ENCODE data around the gene CDKN2D.
"Not testable (repeated sequence)": the region's sequence is repeated elsewhere in the genome, so short reads cannot be mapped to it uniquely, and the experiment has no call there.

CDKN2D gene

DNA sequence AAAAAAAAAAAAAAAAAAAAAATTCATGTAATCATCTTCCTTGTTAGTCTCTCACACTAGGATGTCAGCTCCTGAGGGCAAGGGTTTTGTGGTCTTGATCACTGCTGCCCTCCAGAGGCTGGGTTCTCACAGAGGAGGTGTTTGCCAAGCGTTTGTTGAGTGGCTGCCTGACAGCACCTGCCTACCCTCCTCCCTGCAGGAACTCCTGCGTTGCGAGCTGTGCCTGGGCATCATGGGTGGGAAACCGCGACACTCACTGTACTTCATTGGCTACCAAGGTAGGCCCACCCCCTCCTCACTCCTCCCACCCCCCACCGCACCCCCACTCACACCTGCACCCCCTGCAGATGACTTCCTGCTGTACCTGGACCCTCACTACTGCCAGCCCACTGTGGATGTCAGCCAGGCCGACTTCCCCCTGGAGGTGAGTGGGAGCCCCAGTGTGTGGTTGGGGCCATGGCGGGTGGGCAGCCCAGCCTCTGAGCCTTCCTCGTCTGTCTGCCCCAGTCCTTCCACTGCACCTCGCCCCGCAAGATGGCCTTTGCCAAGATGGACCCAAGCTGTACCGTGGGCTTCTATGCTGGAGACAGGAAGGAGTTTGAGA is 17.0 kb downstream of the CDKN2D start:
- no peak for DNase-seq

- not testable (repeated sequence) for DNase-seq
These were observed 17.8 kb downstream of the CDKN2D start for GRCh38 chr19:10551006-10551405.

DNA sequence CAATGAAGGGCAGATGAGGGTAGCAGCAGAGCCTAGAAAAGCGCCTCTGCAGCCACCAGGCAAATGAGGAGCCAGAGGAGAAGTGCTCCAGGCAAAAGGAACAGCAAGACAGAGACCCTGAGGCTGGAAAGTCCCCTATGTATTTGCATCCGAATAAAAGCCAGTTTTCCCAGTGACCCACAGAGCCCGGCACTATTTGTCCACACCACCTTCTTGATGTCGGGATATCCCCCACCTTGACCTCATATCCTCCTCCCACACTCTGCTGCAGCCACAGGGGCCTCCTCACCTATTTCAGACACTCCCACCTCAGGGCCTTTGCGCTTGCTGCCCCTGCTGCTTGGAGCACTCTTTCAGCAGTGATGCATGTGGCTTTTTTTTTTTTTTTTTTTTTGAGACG is 18.4 kb downstream of the CDKN2D start:
- no peak for DNase-seq

- no peak for DNase-seq
These were observed 19.0 kb downstream of the CDKN2D start for GRCh38 chr19:10549733-10550132.

DNA sequence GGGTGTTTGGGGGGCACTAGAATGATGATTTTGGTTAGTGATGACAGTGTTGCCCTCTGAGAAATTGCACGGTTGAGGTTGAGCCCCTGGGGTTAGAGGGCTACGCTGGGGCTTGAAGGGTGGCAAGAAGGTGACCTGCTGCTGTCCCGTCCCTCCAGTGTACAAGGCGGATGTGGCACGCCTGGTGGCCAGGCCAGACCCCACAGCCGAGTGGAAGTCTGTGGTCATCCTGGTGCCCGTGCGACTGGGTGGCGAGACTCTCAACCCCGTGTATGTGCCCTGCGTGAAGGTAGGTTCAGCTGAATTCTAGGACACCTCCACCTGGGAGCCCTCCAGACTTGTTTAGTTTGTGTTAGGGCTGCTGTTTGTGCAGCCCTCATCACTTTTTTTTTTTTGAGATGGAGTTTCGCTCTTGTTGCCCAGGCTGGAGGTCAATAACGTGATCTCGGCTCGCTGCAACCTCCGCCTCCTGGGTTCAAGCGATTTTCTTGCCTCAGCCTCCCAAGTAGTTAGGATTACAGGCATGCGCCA is 20.0 kb downstream of the CDKN2D start:
- DNase-seq = no peak

- DNase-seq = no peak
These were observed 22.0 kb downstream of the CDKN2D start for GRCh38 chr19:10546817-10547216.

DNA sequence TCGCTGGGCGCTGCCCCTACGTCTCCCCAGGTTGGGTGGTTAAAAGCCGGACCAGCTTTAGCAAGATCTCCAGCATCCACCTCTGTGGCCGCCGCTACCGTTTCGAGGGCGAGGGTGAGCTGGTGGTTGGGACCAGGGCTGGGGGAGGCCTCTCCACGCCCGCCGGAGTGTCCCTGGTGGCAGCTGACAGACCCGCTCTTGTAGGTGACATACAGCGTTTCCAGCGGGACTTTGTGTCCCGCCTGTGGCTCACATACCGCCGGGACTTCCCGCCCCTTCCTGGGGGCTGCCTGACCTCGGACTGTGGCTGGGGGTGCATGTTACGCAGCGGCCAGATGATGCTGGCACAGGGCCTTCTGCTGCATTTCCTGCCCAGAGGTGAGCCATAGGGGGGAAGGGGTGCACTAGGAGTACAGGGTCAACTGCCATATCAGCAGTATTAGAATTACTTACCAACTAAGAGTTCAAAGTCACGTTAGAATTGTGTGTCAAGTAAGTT is 24.0 kb downstream of the CDKN2D start:
- no peak for DNase-seq

- no peak for DNase-seq
These were observed 24.5 kb downstream of the CDKN2D start for GRCh38 chr19:10544242-10544752.

GRCh38 chr19:10543420-10544241 is 25.1 kb downstream of the CDKN2D start, which contains the start of gene ATG4D:
TSS of gene ATG4D (plus strand) at chr19:10543904. CDS start at chr19:10544091, 187 bp downstream.
- DNase-seq = peak; percentile 98

- DNase-seq = no peak
These were observed 25.7 kb downstream of the CDKN2D start for GRCh38 chr19:10543059-10543419.

DNA sequence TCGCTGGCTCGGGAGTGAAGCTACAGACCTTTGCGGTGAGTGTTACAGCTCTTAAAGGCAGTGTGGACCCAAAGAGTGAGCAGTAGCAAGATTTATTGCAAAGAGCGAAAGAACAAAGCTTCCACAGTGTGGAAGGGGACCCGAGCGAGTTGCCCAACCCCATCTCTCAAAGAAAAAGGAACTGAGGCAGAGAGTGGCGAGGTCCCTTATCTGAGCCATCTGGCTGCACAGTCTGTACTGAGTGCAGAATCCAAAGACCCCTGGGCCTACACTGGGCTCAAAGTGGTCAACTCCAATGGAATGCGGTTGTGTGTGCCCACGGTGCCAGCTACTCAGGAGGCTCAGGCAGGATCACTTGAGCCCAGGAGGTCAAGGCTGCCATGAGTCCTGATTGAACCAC is 29.8 kb downstream of the CDKN2D start:
- not testable (repeated sequence) for DNase-seq

GRCh38 chr19:10538204-10538983 is 30.4 kb downstream of the CDKN2D start:
- no peak for DNase-seq

GRCh38 chr19:10537668-10538067 is 31.1 kb downstream of the CDKN2D start:
- DNase-seq = no peak

- no peak for DNase-seq
These were observed 33.2 kb downstream of the CDKN2D start for GRCh38 chr19:10535613-10536012.

- no peak for DNase-seq
These were observed 35.0 kb downstream of the CDKN2D start for GRCh38 chr19:10533646-10534386.

- no peak for DNase-seq
These were observed 36.3 kb downstream of the CDKN2D start for GRCh38 chr19:10532457-10532856.

DNA sequence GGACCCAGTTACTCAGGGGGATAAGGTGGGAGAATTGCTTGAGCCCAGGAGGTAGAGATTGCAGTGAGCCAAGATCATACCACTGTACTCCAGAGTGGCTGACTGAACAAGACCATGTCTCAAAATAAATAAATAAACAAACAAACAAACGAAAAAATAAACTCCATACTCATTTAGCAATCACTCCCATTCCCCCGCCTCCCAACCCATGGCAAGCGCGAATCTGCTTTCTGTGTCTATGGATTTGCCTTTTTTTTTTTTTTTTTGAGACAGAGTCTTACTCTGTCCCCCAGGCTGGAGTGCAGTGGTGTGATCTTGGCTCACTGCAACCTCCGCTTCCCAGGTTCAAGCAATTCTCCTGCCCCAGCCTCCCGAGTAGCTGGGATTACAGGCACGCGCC is 41.9 kb downstream of the CDKN2D start:
- not testable (repeated sequence) for DNase-seq

DNA sequence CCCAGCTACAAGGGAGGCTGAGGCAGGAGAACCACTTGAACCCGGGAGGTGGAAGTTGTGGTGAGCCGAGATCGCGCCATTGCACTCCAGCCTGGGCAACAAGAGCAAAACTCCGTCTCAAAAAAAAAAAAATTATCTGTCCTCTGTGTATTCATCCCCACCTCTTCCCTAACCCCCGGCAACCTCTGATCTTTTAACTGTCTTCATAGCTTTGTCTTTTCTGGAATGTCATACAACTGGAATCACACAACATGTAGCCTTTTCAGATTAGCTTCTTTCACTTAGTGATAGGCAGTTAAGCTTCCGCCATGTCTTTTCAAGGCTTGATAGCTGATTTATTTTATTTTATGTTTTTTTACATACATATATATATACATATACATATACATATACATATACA is 43.1 kb downstream of the CDKN2D start:
- no peak for DNase-seq

- DNase-seq = no peak
These were observed 45.6 kb downstream of the CDKN2D start for GRCh38 chr19:10523135-10523636.

DNA sequence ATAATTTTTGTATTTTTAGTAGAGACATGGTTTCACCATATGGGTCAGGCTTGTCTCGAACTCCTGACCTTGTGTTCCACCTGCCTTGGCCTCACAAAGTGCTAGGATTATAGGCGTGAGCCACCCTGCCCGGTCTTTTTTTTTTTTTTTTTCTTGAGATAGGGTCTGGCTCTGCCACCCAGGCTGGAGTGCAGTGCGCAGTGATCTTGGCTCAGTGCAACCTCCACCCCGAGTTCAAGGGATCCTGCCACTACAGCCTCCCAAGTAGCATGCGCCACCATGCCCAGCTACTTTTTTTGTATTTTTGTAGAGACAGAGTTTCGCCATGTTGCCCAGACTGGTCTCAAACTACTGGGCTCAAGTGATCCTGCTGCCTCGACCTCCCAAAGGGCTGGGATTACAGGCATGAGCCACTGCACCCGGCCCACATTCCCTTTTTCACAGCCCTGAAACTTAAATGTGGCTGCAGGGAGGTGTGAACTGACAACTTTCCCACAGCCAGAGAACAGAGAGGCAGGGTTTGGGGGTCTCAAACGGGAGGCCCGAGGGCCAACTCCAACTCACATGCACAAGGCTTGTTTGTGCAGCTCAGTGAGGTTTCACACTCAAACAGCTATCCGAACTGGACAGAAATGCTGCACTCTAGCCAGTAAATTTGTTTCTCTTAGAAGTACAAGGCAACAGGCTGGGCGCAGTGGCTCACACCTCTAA is 47.2 kb downstream of the CDKN2D start:
- no peak for DNase-seq

DNA sequence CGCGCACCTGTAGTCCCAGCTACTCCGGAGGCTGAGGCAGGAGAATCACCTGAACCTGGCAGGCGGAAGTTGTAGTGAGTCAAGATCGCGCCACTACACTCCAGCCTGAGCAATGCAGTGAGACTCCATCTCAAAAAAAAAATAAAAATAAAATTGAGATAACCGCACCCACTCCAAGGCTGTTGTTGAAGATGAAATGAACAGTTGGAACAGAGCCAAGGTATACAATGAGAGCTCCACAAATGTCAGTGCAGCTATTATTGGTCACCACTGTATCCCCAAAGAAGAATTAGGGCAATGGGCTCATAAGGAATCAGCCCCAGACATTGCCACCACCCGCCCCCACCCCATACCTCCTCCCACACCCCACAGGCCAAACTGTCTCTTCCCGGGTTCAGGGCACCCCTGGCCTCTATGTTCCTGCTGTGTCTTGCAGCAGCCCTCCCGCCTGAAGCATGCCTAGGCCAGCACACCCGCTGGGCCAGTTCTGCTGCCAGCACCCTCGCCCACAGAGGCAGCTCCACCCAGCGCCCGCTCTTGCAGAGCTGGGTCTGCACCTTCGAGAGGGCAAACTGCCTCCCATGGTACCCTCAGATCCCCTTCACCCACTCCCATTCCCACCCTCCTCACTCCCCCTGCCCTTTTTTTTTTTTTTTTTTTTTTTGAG is 48.0 kb downstream of the CDKN2D start:
- DNase-seq = no peak

Data from 8988T (cell line).